Panc1 (cell line): ENCODE measurements around the gene ETNK1. TPM values are rescaled to one million over a fixed set of nuclear protein-coding genes. Genes with fewer than 3 reads are reported as not detected.

Experiments used
- ATAC-seq: fragments of 200-7000 bp; cut with Tn5 transposase; 2 replicates; pipeline ENCODE4 v1.9.1; 2020; ENCODE audit warnings: mild to moderate bottlenecking, moderate library complexity
- BruUV-seq: library from RNA; stranded (reverse); fragments of 400-500 nt; replicated peaks from 2 replicates; lab custom pipeline; 2021; lab: Mats Ljungman, UMichigan
- CTCF ChIA-PET: fragments of 300-600 bp; sonication (Branson Sonifier 250); formaldehyde crosslinking; loops from one replicate; lab custom pipeline; 2022; ENCODE audit warnings: antibody characterized with exemption; lab: Charles Lee
- POLR2A ChIA-PET: fragments of 300-600 bp; sonication (Branson Sonifier 250); formaldehyde crosslinking; loops from one replicate; lab custom pipeline; 2022; ENCODE audit warnings: antibody characterized with exemption; lab: Charles Lee
- DNase-seq: peaks from one replicate; pipeline ENCODE4 v3.0.0-alpha.2; 2010; ENCODE audit warnings: low read depth, low spot score
- H3K27ac ChIP-seq: 2 replicates; pipeline ENCODE4 v1.5.1; 2011; ENCODE audit warnings: mild to moderate bottlenecking, low read length, inconsistent platforms
- H3K27me3 ChIP-seq: fragments of 200-500 bp; sonication (Bioruptor generic); 2 replicates; pipeline ENCODE4 v1.6.0; 2014; ENCODE audit warnings: low read length, inconsistent platforms; ENCODE audit not compliant: control insufficient read depth, insufficient read depth
- H3K36me3 ChIP-seq: fragments of 200-500 bp; sonication (Bioruptor generic); 2 replicates; pipeline ENCODE4 v1.5.1; 2014; ENCODE audit warnings: inconsistent platforms, mild to moderate bottlenecking, low read length, moderate library complexity; ENCODE audit not compliant: control insufficient read depth, insufficient read depth
- H3K4me1 ChIP-seq: 2 replicates; pipeline ENCODE4 v1.5.1; 2011; ENCODE audit warnings: inconsistent platforms, mild to moderate bottlenecking, low read length, moderate library complexity; ENCODE audit not compliant: control insufficient read depth, insufficient read depth
- H3K4me3 ChIP-seq, 2 experiments: 2 replicates each; pipeline ENCODE4 v1.5.1; 2011 to 2012; ENCODE audit warnings: low read depth in 2 of 2, low read length in 2 of 2, mild to moderate bottlenecking in 2 of 2, inconsistent platforms in 1 of 2, moderate library complexity in 1 of 2
- H3K9me3 ChIP-seq: fragments of 200-500 bp; sonication (Bioruptor generic); 2 replicates; pipeline ENCODE4 v1.5.1; 2014; ENCODE audit warnings: low read depth, mild to moderate bottlenecking, inconsistent platforms, low read length, moderate library complexity; ENCODE audit not compliant: control insufficient read depth, insufficient read depth
- CTCF ChIP-seq: fragments of 450-650 bp; IDR thresholded peaks from 2 replicates; pipeline ENCODE4 v1.5.1; 2017; ENCODE audit warnings: mild to moderate bottlenecking
- POLR2AphosphoS5 ChIP-seq: IDR thresholded peaks from 2 replicates; pipeline ENCODE4 v1.6.1; 2012; ENCODE audit warnings: mild to moderate bottlenecking, low read depth, low read length, moderate library complexity
- SIN3A ChIP-seq: IDR thresholded peaks from 2 replicates; pipeline ENCODE4 v1.6.1; 2012; ENCODE audit warnings: low read depth, mild to moderate bottlenecking, low read length, moderate library complexity, borderline replicate concordance; ENCODE audit not compliant: insufficient read depth
- TCF7L2 ChIP-seq: IDR thresholded peaks from 2 replicates; pipeline ENCODE4 v1.6.1; 2011; ENCODE audit warnings: mild to moderate bottlenecking, low read depth, low read length, inconsistent platforms
- in situ Hi-C: cut with HindIII; loops from 2 replicates; pipeline ENCODE4 v1.10.0; 2016; ENCODE audit warnings: low sequenced_read_pairs, low pct_unique_long_range_greater_than_20kb
- intact Hi-C: fragments of 100-400 bp; cut with micrococcal nuclease; formaldehyde crosslinking; loops from one replicate; pipeline ENCODE4 v1.10.0; 2022; ENCODE audit not compliant: unreplicated experiment
- total RNA-seq: library from RNA; stranded (reverse); gene quantifications from one replicate; pipeline ENCODE4 v1.2.1, GENCODE V29; 2021; ENCODE audit not compliant: unreplicated experiment
- TF ChIP-seq, protein P1 (sequence below), 2 experiments: IDR thresholded peaks; 2 replicates each; pipeline ENCODE4 v1.6.1; 2011 to 2012; ENCODE audit warnings: low read depth in 2 of 2, control low read depth in 1 of 2, low read length in 1 of 2, mild to moderate bottlenecking in 1 of 2, moderate library complexity in 1 of 2; ENCODE audit not compliant: insufficient read depth in 1 of 2

The ETNK1 gene
- total RNA-seq, 1 experiment from 2014 or later, result 43.1 TPM

GRCh38 chr12:22686193-22686592 lies 61.2 kb downstream of the ETNK1 start:
- peaks cover 2% of the 10 kb centered on the region; the same call in 1 of the 2 replicates for H3K36me3 ChIP-seq
- POLR2A ChIA-PET, result interaction anchor here (0.6 kb wide), 1 partner anchor 101 kb away, joined by 4 read pairs; no protein-coding TSS in a partner anchor
- BruUV-seq, result no TSS peak
- H3K4me1 ChIP-seq, result no peaks in the 10 kb centered on the region
- TF ChIP-seq SIN3A, result no peak
- TF ChIP-seq, protein P1, sequence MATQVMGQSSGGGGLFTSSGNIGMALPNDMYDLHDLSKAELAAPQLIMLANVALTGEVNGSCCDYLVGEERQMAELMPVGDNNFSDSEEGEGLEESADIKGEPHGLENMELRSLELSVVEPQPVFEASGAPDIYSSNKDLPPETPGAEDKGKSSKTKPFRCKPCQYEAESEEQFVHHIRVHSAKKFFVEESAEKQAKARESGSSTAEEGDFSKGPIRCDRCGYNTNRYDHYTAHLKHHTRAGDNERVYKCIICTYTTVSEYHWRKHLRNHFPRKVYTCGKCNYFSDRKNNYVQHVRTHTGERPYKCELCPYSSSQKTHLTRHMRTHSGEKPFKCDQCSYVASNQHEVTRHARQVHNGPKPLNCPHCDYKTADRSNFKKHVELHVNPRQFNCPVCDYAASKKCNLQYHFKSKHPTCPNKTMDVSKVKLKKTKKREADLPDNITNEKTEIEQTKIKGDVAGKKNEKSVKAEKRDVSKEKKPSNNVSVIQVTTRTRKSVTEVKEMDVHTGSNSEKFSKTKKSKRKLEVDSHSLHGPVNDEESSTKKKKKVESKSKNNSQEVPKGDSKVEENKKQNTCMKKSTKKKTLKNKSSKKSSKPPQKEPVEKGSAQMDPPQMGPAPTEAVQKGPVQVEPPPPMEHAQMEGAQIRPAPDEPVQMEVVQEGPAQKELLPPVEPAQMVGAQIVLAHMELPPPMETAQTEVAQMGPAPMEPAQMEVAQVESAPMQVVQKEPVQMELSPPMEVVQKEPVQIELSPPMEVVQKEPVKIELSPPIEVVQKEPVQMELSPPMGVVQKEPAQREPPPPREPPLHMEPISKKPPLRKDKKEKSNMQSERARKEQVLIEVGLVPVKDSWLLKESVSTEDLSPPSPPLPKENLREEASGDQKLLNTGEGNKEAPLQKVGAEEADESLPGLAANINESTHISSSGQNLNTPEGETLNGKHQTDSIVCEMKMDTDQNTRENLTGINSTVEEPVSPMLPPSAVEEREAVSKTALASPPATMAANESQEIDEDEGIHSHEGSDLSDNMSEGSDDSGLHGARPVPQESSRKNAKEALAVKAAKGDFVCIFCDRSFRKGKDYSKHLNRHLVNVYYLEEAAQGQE (IDR thresholded peaks at IDR 0.05; ENCODE audit: insufficient read depth in 1 of 2, low read depth in 2 of 2, low read length in 1 of 2), result no peak
- no peak for TF ChIP-seq TCF7L2
- TF ChIP-seq POLR2AphosphoS5, result no peak
- no peak for TF ChIP-seq CTCF
- in situ Hi-C loops, result no loop called here
- CTCF ChIA-PET, result no interaction called here
- no peak for DNase-seq
- intact Hi-C loops, result no loop called here
- no peak for ATAC-seq
- H3K27ac ChIP-seq, result no peak overlapping the region
- H3K27me3 ChIP-seq, result no peaks in the 10 kb centered on the region
- H3K4me3 ChIP-seq, result no peak overlapping the region
- no peaks in the 10 kb centered on the region for H3K9me3 ChIP-seq

- no peaks in the 10 kb centered on the region; the same call in 1 of the 2 replicates for H3K36me3 ChIP-seq
- ChIA-PET POLR2A (no interaction called here), CTCF (no interaction called here)
- TF ChIP-seq CTCF (no peak), POLR2AphosphoS5 (no peak), TCF7L2 (no peak), SIN3A (no peak)
- TF ChIP-seq, protein P1 (IDR thresholded peaks at IDR 0.05; ENCODE audit: insufficient read depth in 1 of 2, low read depth in 2 of 2, low read length in 1 of 2), result no peak
- H3K9me3 ChIP-seq, result no peaks in the 10 kb centered on the region
- H3K27ac ChIP-seq, result no peak overlapping the region
- H3K27me3 ChIP-seq, result no peaks in the 10 kb centered on the region
- no peak for DNase-seq
- no peaks in the 10 kb centered on the region for H3K4me1 ChIP-seq
- ATAC-seq, result no peak
- BruUV-seq, result no TSS peak
- intact Hi-C loops (no loop called here), in situ Hi-C loops (no loop called here)
- H3K4me3 ChIP-seq, result no peak overlapping the region
These were observed 62.5 kb downstream of the ETNK1 start for GRCh38 chr12:22687361-22688076.
